ENCODE data around the gene AGBL4.

The AGBL4 gene

DNA sequence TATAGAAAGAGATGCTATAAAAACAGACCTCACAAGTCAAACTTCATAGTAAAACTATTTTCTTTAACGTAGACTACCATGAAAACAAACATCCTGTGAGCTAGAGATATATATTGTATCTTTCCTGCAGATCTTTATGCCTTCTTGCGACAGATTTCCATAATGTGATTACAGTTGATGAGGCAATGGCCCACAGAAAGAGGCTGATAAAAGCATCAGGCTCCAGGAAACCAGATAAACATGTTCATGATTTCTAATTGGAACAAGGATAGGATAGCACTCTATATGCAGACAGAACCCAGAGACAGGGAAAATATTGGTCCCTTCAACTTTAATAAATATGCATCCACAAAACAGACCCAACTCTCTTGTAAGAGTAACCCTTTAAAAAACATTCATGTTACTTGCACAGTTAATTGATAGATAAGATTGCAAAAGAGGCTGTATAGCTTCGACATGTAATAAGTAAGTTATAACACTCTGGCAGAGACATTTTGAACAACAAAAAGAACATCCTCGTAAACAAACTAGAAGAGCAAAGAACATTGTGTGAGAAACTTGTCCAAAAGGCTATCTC, 329.4 kb downstream of the AGBL4 start:
- DNase-seq (ENCODE audit: low read depth in 3 of 3), result no peak

DNA sequence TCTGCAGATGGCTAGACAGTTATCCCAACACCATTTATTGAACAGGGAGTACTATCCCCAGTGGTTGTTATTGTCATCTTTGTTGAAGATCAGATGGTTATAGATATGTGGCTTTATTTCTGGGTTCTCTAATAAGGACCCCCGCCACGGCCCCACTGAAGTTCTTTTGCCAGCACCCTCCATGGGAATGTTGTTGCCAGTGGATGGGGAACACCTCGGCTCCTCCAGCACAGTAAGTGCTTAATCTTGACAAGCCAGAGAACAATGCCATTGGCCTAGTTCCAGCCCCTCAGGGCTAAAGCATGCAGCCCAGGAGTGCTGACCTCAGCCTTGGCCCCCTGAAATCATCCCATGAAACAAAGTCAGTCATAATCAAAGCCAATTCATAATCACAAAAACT, 337.6 kb downstream of the AGBL4 start:
- DNase-seq (ENCODE audit: low read depth in 3 of 3), result no peak

GRCh38 chr1:49677706-49678105, 346.0 kb downstream of the AGBL4 start:
- no peak for DNase-seq (ENCODE audit: low read depth in 3 of 3)

DNA sequence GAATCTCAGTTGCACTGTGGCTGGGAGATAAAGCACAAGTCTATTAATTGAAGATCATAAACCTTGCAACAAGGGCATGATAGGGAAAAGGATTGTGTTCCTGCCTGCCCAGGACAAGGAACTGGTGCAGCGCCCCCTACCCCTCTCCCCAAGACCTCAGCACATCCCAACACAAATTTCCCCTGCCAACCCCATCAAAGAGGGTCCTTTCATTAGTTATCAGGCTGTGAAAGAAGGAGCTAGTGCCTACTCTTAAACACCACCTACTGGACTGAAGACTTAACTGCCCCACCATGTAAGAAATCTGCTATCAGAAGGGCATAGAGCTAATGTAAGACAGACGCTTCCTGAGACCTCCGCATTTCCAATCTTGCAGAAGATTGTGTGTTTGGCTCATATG, 372.6 kb downstream of the AGBL4 start:
- DNase-seq (ENCODE audit: low read depth in 3 of 3), result no peak

GRCh38 chr1:49630156-49630555, 393.6 kb downstream of the AGBL4 start:
- DNase-seq (ENCODE audit: low read depth in 3 of 3), result no peak

DNA sequence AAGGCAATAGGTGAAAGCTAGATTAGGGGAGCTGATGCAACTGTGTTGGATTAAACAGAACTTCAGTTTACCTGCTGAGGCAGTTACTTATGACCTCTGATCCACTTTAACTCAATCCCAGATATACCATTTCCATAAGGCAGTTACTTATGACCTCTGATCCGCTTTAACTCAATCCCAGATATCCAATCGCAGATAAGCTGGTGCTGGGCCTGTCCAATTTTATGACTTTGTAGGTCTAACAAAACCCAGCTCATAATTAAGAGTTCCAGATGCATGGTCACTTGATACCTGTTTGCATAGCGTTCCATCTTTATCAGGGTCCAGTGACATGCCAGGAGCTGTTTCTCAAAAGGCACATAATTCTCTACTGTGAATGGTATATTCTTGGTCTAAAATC, 396.0 kb downstream of the AGBL4 start:
- DNase-seq (ENCODE audit: low read depth in 3 of 3), result no peak

GRCh38 chr1:49626472-49626871, 397.3 kb downstream of the AGBL4 start:
- no peak for DNase-seq (ENCODE audit: low read depth in 3 of 3)

- no peak for DNase-seq (ENCODE audit: low read depth in 3 of 3)
Measured at GRCh38 chr1:49622877-49623276, 400.9 kb downstream of the AGBL4 start.

DNA sequence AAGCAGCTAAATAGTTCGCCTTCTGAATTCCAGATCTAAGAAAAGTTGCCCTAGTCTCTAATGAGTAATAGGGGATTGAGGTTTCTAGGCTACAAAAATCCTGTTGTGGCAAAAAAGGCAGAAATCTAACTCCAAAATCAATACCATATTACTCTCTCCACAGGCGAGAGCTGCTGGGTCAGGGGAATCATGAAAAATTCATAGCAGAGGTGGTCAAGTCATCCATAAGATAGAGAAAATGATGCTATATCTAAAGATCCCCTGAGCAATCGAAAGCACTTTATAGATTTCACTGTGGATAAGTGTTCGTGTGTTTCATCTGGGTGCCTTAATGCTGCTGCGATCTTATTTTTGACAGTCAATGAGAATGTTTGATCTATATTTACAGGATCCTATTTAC, 417.7 kb downstream of the AGBL4 start:
- DNase-seq (ENCODE audit: low read depth in 3 of 3), result no peak

DNA sequence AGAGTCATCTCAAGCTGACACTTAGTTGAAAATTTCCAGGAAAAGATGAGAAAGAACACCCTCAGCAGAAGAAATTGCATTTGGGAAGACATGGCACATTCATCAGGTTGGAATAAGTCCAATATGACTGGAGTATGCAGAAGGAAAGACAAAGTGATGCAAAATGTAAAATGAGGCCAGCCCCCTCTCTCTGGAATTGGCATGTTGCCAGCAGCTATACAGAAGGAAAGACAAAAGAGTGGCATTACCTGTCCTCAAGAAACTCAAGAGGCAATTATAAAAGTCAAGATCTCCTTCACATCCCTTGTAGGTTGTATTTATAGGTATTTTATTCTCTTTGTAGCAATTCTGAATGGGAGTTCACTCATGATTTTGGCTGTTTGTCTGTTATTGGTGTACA, 426.3 kb downstream of the AGBL4 start:
- DNase-seq (ENCODE audit: low read depth in 3 of 3), result no peak

DNA sequence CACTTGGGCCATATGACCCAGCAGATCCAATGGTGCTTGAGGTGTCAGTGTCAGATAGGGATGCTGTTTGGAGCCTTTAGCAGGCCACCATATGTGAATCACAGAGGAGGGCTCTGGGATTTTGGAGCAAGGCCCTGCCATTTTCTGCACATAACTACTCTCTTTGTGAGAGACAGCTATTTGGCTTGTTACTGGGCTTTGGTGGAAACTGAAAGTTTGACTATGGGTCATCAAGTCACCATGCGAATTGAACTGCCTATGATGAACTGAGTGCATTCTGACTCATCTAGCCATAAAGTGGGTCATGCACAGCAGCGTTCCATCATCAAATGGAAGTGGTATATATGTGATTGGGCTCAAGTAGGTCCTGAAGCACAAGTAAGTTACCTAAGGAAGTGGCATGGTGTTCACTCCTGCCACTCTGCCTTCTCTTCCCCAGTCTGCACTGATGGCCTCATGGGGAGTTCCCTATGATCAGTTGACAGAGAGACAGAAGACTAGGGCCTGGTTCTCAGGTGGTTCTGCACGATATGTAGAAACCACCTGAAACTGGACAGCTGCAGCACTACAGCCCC, 447.3 kb downstream of the AGBL4 start:
- DNase-seq (ENCODE audit: low read depth in 3 of 3), result no peak

GRCh38 chr1:49556676-49557234, 467.0 kb downstream of the AGBL4 start:
- no peak for DNase-seq (ENCODE audit: low read depth in 3 of 3)

DNA sequence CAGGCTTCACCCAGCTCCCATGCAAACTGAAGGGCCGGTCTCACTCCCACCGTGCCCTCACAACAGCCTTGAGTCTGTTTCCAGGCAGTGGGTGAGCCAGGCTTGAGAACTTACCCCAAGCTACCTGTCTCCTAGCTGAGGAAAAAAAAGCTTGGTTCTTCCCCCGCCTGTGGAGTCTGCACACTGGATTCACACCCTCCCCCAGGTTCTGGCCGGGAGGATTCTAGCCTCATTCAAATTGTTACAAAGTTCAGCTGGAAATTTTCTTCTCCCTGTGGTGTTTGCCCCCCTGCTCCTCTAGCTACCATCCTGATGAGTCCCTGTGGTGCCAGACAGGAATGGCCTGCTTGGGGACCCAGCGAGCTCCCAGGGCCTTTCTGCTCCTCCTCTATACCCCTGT, 471.7 kb downstream of the AGBL4 start:
- DNase-seq (ENCODE audit: low read depth in 3 of 3), result no peak

GRCh38 chr1:49544615-49545014, 479.1 kb downstream of the AGBL4 start:
- DNase-seq (ENCODE audit: low read depth in 3 of 3), result no peak

DNA sequence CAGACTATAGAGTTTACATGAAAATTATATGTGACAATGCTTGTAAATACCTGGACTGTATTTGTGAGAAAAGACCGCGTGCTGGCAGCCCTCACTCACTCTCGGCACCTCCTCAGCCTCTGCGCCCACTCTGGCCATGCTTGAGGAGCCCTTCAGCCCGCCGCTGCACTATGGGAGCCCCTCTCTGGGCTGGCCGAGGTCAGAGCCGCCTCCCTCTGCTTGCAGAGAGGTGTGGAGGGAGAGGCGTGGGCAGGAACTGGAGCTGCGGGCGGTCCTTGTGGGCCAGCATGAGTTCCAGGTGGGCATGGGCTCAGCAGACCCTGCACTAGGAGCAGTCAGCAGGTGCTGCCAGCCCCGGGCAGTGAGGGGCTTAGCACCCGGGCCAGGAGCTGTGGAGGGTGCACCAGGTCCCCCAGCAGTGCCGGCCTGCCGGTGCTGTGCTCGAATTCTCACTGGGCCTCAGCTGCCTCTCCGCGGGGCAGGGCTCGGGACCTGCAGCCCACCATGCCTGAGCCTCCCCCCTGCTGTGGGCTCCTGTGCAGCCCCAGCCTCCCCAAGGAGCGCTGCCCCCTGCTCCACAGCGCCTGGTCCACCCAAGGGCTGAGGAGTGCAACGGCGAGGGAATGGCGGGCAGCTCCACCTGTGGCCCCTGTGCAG, 482.5 kb downstream of the AGBL4 start:
- no peak for DNase-seq (ENCODE audit: low read depth in 3 of 3)

GRCh38 chr1:49527606-49528305, 496.0 kb downstream of the AGBL4 start:
- no peak for DNase-seq (ENCODE audit: low read depth in 3 of 3)

DNA sequence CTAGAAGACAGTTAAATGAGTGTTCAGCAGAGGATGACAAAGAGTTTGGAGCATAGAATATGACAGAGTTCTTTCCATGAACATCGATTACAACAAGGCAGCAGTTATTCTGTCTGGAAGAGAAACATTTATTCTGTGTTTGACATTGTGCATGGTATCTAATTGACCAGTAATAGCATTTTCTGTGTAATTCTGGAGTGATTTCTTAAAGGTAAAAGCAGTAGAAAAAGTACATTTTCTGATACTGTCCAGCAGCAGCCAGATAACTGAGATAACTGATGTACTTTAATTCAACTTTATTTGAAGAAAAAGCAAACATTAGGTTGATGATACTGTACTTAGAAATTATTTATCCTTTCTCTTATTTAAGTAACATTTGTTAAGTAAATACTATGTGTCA, 497.1 kb downstream of the AGBL4 start:
- DNase-seq (ENCODE audit: low read depth in 3 of 3), result no peak

GRCh38 chr1:49523764-49524163, 500.0 kb downstream of the AGBL4 start:
- DNase-seq (ENCODE audit: low read depth in 3 of 3), result no peak

GRCh38 chr1:49466961-49467360, 556.8 kb downstream of the AGBL4 start:
- DNase-seq (ENCODE audit: low read depth in 3 of 3), result no peak

GRCh38 chr1:49465486-49466185, 558.1 kb downstream of the AGBL4 start:
- no peak for DNase-seq (ENCODE audit: low read depth in 3 of 3)

GRCh38 chr1:49448200-49448599, 575.6 kb downstream of the AGBL4 start:
- DNase-seq (ENCODE audit: low read depth in 3 of 3), result no peak

DNA sequence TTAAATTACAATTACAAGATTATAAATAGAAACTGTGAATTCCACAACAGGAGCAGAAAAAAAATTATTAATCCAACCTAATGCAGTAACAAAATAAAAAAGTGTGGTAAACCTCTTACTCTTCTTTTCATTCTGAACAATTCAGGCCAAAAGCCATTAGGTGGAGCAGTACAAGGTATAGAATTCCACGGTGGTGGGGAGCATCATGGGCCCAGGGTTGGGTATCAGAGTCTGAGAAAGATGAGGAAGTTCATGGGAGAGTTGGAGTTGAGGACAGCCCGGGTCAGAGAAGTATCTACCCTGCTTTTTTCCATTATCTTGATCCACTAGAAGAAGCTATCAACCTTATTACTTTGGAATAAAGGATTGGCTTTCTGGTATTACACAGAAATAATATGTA, 586.9 kb downstream of the AGBL4 start:
- DNase-seq (ENCODE audit: low read depth in 3 of 3), result no peak

Data from stimulated activated CD4-positive, alpha-beta T cell treated with anti-CD3 and anti-CD28 coated beads, TNF-alpha, amount 100 ng/mL, for 24 hours (primary cell).